ENCODE data around the gene OIT3.

- TF ChIP-seq, protein P1, sequence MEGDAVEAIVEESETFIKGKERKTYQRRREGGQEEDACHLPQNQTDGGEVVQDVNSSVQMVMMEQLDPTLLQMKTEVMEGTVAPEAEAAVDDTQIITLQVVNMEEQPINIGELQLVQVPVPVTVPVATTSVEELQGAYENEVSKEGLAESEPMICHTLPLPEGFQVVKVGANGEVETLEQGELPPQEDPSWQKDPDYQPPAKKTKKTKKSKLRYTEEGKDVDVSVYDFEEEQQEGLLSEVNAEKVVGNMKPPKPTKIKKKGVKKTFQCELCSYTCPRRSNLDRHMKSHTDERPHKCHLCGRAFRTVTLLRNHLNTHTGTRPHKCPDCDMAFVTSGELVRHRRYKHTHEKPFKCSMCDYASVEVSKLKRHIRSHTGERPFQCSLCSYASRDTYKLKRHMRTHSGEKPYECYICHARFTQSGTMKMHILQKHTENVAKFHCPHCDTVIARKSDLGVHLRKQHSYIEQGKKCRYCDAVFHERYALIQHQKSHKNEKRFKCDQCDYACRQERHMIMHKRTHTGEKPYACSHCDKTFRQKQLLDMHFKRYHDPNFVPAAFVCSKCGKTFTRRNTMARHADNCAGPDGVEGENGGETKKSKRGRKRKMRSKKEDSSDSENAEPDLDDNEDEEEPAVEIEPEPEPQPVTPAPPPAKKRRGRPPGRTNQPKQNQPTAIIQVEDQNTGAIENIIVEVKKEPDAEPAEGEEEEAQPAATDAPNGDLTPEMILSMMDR (IDR thresholded peaks at IDR 0.05; ENCODE audit: insufficient read depth, low read length, poor library complexity, severe bottlenecking), result no peak
- no peak for TF ChIP-seq EZH2phosphoT487 (conservative IDR thresholded peaks at IDR 0.05; ENCODE audit: low read length)
Measured at GRCh38 chr10:72924351-72924750, 30.8 kb downstream of the OIT3 start.
